Sigmoid colon (tissue), 7 donors: Measurements from ENCODE around the gene PPP1R12B. TPM values are rescaled to one million over a fixed set of nuclear protein-coding genes. Genes with fewer than 3 reads are reported as not detected.

Experiments used
- DNase-seq: peaks from one replicate; pipeline ENCODE4 v3.0.0-alpha.2; 2019
- H3K27ac ChIP-seq, 4 donors: fragments of 200-600 bp; sonication (generic); one replicate each; pipeline ENCODE4 v1.5.1; 2016 to 2019; ENCODE audit warnings: mild to moderate bottlenecking in 1 of 4
- H3K27me3 ChIP-seq, 3 donors: fragments of 200-600 bp; sonication (generic); one replicate each; pipeline ENCODE4 v1.5.1; 2019; ENCODE audit warnings: mild to moderate bottlenecking in 1 of 3
- H3K36me3 ChIP-seq, 4 donors: fragments of 200-600 bp; sonication (generic); one replicate each; pipeline ENCODE4 v1.5.1; 2016 to 2019
- H3K4me1 ChIP-seq, 4 donors: fragments of 200-600 bp; sonication (generic); one replicate each; pipeline ENCODE4 v1.5.1; 2017 to 2019
- H3K4me3 ChIP-seq, 4 donors: fragments of 200-600 bp; sonication (generic); one replicate each; pipeline ENCODE4 v1.5.1; 2017 to 2019; ENCODE audit warnings: mild to moderate bottlenecking in 2 of 4, moderate library complexity in 1 of 4
- H3K9me3 ChIP-seq, 4 donors: fragments of 200-600 bp in 3 of 4; sonication (generic) in 3 of 4; one replicate each; pipeline versions ENCODE4 v1.5.1 to v1.6.1; 2013 to 2019
- EP300 ChIP-seq, 4 donors: sonication (generic); formaldehyde crosslinking; IDR thresholded peaks; one replicate each; pipeline ENCODE4 v1.6.1; 2017; ENCODE audit warnings: antibody characterized with exemption in 4 of 4
- POLR2A ChIP-seq, 2 donors: fragments of 450-650 bp; IDR thresholded peaks; one replicate each; pipeline ENCODE4 v1.6.1; 2016; ENCODE audit warnings: antibody characterized with exemption in 2 of 2, mild to moderate bottlenecking in 2 of 2, moderate library complexity in 2 of 2
- POLR2AphosphoS5 ChIP-seq, 4 donors: sonication (generic); formaldehyde crosslinking; IDR thresholded peaks; one replicate each; pipeline ENCODE4 v1.6.1; 2017; ENCODE audit warnings: antibody characterized with exemption in 4 of 4
- WGBS, 2 donors: extraction: QIAGEN DNeasy Blood & Tissue Kit; methylation state at CpG; one replicate each; pipeline ENCODE4 v1.1.7; 2013; 5-methylcytosine and 5-hydroxymethylcytosine counted together
- intact Hi-C: fragments of 100-400 bp; cut with DNase I; formaldehyde crosslinking; loops from one replicate; pipeline ENCODE4 v1.15.1; 2023
- polyA plus RNA-seq, 3 donors: library from polyadenylated mRNA; stranded (reverse); fragments of 200-250 nt; gene quantifications; one replicate each; pipeline ENCODE4 v1.2.3, GENCODE V29; 2013
- total RNA-seq, 4 donors: library from RNA; depleted of rRNA; stranded (reverse); fragments of >200 nt; gene quantifications; one replicate each; pipeline ENCODE4 v1.1.0, GENCODE V29; 2016
- TF ChIP-seq, protein P1 (sequence below), 4 experiments: fragments of 450-650 bp in 3 of 4; fragments of 200-600 bp in 1 of 4; IDR thresholded peaks; one replicate each; pipeline ENCODE4 v1.5.1; 2016 to 2019; ENCODE audit warnings: antibody characterized with exemption in 4 of 4, mild to moderate bottlenecking in 3 of 4, moderate library complexity in 2 of 4
- donor health status: healthy with polysubstance abuse.
- donor health status: Bipolar disorder and iron deficiency.
- donor health status: healthy.

Gene PPP1R12B
- total and polyA plus RNA-seq, 7 donors: 5.3 to 995 (median 493) TPM

DNA sequence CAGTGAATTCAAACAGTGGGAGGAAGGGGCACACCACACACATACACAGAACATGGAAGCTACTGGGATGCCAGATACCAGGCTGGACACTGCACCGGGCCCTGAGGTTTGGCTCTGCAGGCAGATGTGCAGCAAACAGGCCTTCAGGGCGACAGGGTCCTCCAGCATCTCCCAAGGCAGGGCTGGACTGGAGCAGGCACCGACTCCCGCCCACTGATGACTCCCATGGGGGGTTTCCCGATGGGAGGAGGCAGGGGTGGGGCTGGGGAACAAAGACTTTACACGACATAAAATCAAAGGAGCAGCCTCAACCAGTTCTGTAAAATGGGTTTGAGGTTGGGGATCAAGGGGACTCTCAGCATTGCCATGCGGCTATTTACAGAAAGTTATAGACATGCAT is 243.6 kb downstream of the PPP1R12B start:
- no peak for DNase-seq
- H3K36me3 ChIP-seq: peaks cover 0 to 4% (median 2%) of the 10 kb centered on the region in 4 donors
- H3K27ac ChIP-seq: peak overlapping the region; percentile 23 to 94 (median 88)
- no peak overlapping the region for H3K4me3 ChIP-seq
- no peaks in the 10 kb centered on the region for H3K27me3 ChIP-seq
- intact Hi-C loops: no loop called here
- TF ChIP-seq POLR2AphosphoS5 (IDR thresholded peaks at IDR 0.05): no peak
- TF ChIP-seq POLR2A (IDR thresholded peaks at IDR 0.05): no peak
- peaks cover 0 to 41% (median 35%) of the 10 kb centered on the region in 4 donors for H3K4me1 ChIP-seq
- 86 to 88% methylated on average over 7 of the region's 7 CpGs for WGBS, 2 donors
- H3K9me3 ChIP-seq: no peaks in the 10 kb centered on the region

DNA sequence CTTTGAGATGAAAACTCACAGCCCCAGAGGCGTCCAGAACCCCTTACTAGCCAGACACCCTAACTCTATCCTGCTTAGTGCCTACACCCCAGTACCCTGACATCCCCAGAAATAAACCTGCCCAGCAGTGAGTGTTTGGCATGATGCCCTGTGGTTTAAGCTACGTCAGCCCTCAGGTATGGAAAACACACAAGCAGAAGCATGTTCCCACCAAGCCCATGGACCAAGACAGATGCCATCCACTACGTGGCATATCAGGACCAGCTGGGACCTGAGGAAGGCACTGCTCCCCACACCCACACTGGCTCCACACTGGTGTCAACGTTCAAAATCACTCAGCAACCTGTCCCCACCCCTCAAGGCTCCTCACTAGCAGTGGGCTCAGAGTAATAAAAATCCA is 245.3 kb downstream of the PPP1R12B start:
- no peak for DNase-seq
- intact Hi-C loops: no loop called here
- no peaks in the 10 kb centered on the region for H3K27me3 ChIP-seq
- H3K9me3 ChIP-seq: no peaks in the 10 kb centered on the region
- H3K4me3 ChIP-seq: no peak overlapping the region
- peak in 1 of 4 donors; percentile 30 for TF ChIP-seq POLR2AphosphoS5 (IDR thresholded peaks at IDR 0.05)
- TF ChIP-seq, protein P1, sequence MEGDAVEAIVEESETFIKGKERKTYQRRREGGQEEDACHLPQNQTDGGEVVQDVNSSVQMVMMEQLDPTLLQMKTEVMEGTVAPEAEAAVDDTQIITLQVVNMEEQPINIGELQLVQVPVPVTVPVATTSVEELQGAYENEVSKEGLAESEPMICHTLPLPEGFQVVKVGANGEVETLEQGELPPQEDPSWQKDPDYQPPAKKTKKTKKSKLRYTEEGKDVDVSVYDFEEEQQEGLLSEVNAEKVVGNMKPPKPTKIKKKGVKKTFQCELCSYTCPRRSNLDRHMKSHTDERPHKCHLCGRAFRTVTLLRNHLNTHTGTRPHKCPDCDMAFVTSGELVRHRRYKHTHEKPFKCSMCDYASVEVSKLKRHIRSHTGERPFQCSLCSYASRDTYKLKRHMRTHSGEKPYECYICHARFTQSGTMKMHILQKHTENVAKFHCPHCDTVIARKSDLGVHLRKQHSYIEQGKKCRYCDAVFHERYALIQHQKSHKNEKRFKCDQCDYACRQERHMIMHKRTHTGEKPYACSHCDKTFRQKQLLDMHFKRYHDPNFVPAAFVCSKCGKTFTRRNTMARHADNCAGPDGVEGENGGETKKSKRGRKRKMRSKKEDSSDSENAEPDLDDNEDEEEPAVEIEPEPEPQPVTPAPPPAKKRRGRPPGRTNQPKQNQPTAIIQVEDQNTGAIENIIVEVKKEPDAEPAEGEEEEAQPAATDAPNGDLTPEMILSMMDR (IDR thresholded peaks at IDR 0.05): no peak
- peaks cover 0 to 4% (median 2%) of the 10 kb centered on the region in 4 donors for H3K36me3 ChIP-seq
- H3K27ac ChIP-seq: peak overlapping the region in 3 of 4 donors; percentile 11 to 94 (median 52)
- WGBS, 2 donors: 82 to 88% methylated on average over 4 of the region's 4 CpGs
- peaks cover 0 to 24% (median 19%) of the 10 kb centered on the region in 4 donors for H3K4me1 ChIP-seq

DNA sequence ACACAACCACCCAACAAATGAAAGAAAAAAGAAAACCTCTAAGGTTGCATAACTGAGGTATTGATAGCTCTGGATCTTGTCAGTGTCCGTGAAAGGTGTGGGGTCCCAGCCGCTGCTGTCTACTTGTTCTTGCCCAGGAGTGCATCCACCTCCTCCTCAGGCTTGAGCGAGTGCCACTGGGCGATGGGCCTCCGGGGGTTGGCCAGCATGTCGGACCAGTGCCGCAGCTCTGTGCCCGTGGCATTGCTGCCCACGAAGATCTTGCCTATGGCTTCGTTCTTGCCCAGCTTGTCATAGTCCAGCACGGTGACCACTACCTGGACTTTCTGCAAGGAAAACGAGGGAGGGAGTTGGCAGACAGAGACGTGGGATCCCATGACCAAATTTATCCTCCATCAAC is 248.1 kb downstream of the PPP1R12B start:
- no peak for DNase-seq
- Histone ChIP-seq H3K9me3 (no peaks in the 10 kb centered on the region), H3K36me3 (peaks cover 0 to 4% (median 4%) of the 10 kb centered on the region in 4 donors), H3K4me3 (no peak overlapping the region), H3K4me1 (peaks cover 0 to 20% (median 10%) of the 10 kb centered on the region in 4 donors), H3K27me3 (no peaks in the 10 kb centered on the region), H3K27ac (no peak overlapping the region)
- TF ChIP-seq POLR2A (IDR thresholded peaks at IDR 0.05) (no peak), EP300 (IDR thresholded peaks at IDR 0.05) (no peak), POLR2AphosphoS5 (IDR thresholded peaks at IDR 0.05) (no peak)
- TF ChIP-seq, protein P1 (IDR thresholded peaks at IDR 0.05): no peak
- WGBS, 2 donors: 90 to 96% methylated on average over 13 of the region's 13 CpGs
- intact Hi-C loops: no loop called here

DNA sequence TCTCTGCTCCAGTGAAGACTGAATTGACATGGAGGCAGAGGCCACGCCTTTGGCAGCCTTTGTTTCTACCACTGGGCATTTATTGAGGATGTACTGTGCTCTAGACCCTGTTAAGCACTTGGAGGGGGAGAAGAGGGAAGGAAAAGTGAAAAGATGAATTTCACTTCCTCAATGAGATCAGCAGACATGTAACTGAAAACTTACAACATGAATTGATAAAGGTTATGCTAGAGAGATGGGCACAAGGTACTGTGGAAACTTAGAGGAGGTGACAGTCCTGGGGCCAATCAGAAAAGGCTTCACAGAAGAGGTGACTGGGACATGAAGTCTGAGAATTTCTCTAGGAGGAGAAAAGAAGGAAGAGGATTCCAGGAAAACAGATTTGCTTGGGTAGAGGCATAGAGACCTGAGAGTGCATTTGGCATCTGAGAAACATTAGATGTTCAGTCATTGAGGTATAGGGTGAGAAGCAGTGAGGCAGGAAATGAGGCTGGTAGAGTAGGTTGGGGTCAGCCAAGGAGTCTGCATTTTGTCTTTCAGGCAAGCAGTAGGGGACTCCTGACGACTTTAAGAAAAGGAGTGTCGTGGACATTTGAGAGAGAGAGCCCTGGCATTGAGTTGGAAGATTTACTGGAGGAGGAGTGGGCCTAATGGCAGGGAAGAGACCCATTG is 248.7 kb downstream of the PPP1R12B start:
- no peak for DNase-seq
- peaks cover 0 to 20% (median 10%) of the 10 kb centered on the region in 4 donors for H3K4me1 ChIP-seq
- no peaks in the 10 kb centered on the region for H3K9me3 ChIP-seq
- peaks cover 0 to 9% (median 4%) of the 10 kb centered on the region in 4 donors for H3K36me3 ChIP-seq
- H3K27ac ChIP-seq: no peak overlapping the region
- WGBS, 2 donors: 96 to 98% methylated on average over 3 of the region's 3 CpGs
- TF ChIP-seq, protein P1 (IDR thresholded peaks at IDR 0.05): no peak
- TF ChIP-seq POLR2A (IDR thresholded peaks at IDR 0.05): no peak
- no peak for TF ChIP-seq EP300 (IDR thresholded peaks at IDR 0.05)
- no peak for TF ChIP-seq POLR2AphosphoS5 (IDR thresholded peaks at IDR 0.05)
- no peak overlapping the region for H3K4me3 ChIP-seq
- intact Hi-C loops: no loop called here
- H3K27me3 ChIP-seq: no peaks in the 10 kb centered on the region

DNA sequence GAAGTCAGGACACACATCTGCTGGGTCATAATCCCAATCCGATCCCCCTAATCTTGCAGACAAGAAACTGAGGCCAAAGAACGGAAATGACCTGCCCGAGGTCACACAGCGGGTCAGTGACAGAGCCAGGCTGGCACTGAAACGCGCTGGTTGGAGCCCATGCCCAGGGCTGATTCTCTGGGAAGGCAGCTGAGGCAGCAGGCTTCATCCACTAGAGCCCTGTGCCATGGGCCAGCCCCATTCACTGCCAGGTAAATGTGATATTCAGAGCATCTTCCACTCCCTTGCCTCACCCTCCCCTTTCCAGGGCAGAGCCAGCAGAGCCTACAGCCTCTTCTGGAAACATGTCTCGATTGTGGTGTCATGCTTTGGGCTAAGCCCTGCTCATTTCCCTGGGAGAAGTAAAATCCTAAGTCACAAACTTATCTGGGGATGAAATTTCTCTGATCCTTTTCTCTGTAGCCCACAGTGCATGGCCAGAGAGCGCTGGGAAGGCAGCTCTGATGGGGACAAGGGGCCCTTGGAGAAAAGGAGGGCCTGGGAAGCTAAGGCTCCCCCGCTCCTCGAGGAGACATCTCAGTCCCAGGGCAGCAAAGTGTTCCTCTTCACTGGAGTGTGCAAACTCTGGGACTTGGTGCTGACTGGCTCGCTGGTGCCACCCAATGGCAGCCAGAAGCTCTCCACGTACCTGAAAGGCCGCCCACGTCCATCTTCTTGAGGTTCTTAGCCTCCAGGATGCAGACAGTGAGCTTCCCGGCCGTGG is 251.4 kb downstream of the PPP1R12B start:
- 57 to 59% methylated on average over 16 of the region's 16 CpGs for WGBS, 2 donors
- H3K27me3 ChIP-seq: no peaks in the 10 kb centered on the region
- H3K36me3 ChIP-seq: peaks cover 0 to 28% (median 6%) of the 10 kb centered on the region in 4 donors
- H3K4me1 ChIP-seq: peaks cover 0 to 13% (median 7%) of the 10 kb centered on the region in 4 donors
- H3K27ac ChIP-seq: peak overlapping the region in 3 of 4 donors; percentile 56 to 65 (median 59)
- H3K9me3 ChIP-seq: no peaks in the 10 kb centered on the region
- no peak overlapping the region for H3K4me3 ChIP-seq
- intact Hi-C loops: loop anchor here (2.0 kb wide), 1 partner anchor 99 kb away; no protein-coding TSS in a partner anchor
- peak; percentile 87 for DNase-seq
- TF ChIP-seq POLR2A (IDR thresholded peaks at IDR 0.05) (no peak), EP300 (IDR thresholded peaks at IDR 0.05) (no peak), POLR2AphosphoS5 (IDR thresholded peaks at IDR 0.05) (no peak)
- TF ChIP-seq, protein P1 (IDR thresholded peaks at IDR 0.05): peak; percentile 67 to 83 (median 76)
